Cardiac muscle cell (in vitro differentiated cells and primary cell): ENCODE measurements around the gene MCFD2. TPM values are rescaled to one million over a fixed set of nuclear protein-coding genes. Genes with fewer than 3 reads are reported as not detected.

Experiments
- DNase-seq, 2 donors: peaks; one replicate each; pipeline versions ENCODE4 v3.0.0 to v3.0.0-alpha.2; 2010 to 2017; ENCODE audit warnings: low read depth in 1 of 2, low spot score in 1 of 2
- H3K27ac ChIP-seq: fragments of 200-600 bp; sonication (generic); 2 replicates; pipeline ENCODE4 v1.5.1; 2016
- H3K27me3 ChIP-seq: fragments of 200-600 bp; sonication (generic); 2 replicates; pipeline ENCODE4 v1.6.0; 2016; ENCODE audit warnings: control low read depth
- H3K36me3 ChIP-seq: fragments of 200-600 bp; sonication (generic); 2 replicates; pipeline ENCODE4 v1.5.1; 2016; ENCODE audit warnings: control low read depth
- H3K4me1 ChIP-seq: fragments of 200-600 bp; sonication (generic); 2 replicates; pipeline ENCODE4 v1.8.1; 2017; ENCODE audit warnings: low read depth, mild to moderate bottlenecking, mixed run types
- H3K4me3 ChIP-seq: fragments of 200-600 bp; sonication (generic); 2 replicates; pipeline ENCODE4 v1.5.1; 2016; ENCODE audit warnings: mild to moderate bottlenecking
- H3K9me3 ChIP-seq: fragments of 200-600 bp; sonication (generic); 2 replicates; pipeline ENCODE4 v1.5.1; 2017; ENCODE audit warnings: low read depth, mild to moderate bottlenecking, control low read depth
- polyA plus RNA-seq: library from polyadenylated mRNA; unstranded; fragments of >200 nt; fragmentation: Nextera tagmentation; extraction: Ambion mirVana; gene quantifications from 2 replicates; pipeline ENCODE4 v1.2.1, GENCODE V29; 2016
- total RNA-seq: library from RNA; depleted of rRNA; stranded (reverse); fragments of >200 nt; gene quantifications from 2 replicates; pipeline ENCODE4 v1.2.3, GENCODE V29; 2016
- TF ChIP-seq, protein P1 (sequence below): IDR thresholded peaks from 2 replicates; pipeline ENCODE4 v1.5.1; 2012; ENCODE audit warnings: low read depth, mild to moderate bottlenecking, low read length

MCFD2 gene
- total and polyA plus RNA-seq, 2 experiments from 2014 or later, result 59.1 to 64.2 TPM

DNA sequence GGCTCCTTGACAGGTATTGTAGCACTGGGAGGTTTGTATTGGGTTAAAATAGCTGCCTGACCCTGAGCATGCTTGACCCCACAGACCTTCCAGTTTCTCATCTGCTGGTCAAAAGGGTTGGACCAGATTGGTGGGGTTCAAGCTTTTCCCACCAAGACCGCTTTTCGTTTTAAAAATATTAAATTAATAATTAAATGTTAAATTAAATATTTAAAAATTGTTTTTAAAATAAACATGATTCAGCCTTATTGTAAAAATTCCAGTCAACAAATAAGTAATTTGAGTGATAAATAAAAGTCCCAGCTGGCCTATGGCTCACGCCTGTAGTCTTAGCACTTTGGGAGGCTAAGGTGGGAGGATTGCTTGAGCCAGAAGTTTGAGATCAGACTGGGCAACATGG lies 36.6 kb upstream of the MCFD2 start:
- Histone ChIP-seq H3K27ac (no peak overlapping the region), H3K27me3 (no peaks in the 10 kb centered on the region)
- TF ChIP-seq, protein P1, sequence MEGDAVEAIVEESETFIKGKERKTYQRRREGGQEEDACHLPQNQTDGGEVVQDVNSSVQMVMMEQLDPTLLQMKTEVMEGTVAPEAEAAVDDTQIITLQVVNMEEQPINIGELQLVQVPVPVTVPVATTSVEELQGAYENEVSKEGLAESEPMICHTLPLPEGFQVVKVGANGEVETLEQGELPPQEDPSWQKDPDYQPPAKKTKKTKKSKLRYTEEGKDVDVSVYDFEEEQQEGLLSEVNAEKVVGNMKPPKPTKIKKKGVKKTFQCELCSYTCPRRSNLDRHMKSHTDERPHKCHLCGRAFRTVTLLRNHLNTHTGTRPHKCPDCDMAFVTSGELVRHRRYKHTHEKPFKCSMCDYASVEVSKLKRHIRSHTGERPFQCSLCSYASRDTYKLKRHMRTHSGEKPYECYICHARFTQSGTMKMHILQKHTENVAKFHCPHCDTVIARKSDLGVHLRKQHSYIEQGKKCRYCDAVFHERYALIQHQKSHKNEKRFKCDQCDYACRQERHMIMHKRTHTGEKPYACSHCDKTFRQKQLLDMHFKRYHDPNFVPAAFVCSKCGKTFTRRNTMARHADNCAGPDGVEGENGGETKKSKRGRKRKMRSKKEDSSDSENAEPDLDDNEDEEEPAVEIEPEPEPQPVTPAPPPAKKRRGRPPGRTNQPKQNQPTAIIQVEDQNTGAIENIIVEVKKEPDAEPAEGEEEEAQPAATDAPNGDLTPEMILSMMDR, result no peak

DNA sequence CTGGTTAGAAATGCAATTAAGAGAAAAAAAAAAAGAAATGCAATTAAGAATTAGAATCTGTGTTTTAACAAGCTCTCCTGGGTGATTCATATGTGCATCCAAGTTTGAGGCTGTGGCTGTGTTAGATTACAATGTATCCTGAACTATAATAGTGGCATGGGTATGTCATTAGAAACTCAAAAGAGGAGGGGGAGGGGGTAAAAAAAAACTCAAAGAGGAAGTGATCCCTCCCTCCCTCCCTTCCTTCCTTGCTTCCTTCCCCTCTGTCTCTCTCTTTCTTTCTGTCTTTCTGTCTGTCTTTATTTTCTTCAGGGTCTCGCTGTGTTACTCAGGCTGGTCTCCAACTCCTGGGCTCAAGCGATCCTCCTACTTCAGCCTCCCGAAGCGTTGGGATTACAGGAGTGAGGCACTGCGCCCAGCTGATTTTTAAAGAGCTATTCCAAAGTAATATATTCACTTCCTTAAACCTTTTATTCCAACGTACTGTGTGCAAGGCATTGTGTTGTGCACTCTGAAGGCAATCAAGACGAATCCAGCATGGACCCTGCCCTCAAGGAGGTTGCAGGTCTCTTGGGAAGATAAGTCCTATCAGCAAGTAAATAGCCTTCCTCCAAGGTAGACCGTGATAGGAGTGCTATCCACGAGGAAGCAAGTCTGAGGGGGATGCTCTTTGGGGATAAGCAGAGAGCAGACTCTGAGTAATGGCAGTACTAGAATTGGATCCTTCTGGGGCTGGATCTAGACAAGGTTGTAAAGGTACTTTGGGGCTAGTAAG lies 35.9 kb upstream of the MCFD2 start:
- DNase-seq, result no peak
- H3K36me3 ChIP-seq, result no peaks in the 10 kb centered on the region
- H3K4me1 ChIP-seq, result no peaks in the 10 kb centered on the region
- no peak overlapping the region for H3K27ac ChIP-seq
- no peak overlapping the region for H3K4me3 ChIP-seq
- no peaks in the 10 kb centered on the region for H3K9me3 ChIP-seq
- no peaks in the 10 kb centered on the region for H3K27me3 ChIP-seq
- TF ChIP-seq, protein P1, result no peak

More for the DNA sequence above, 36.6 kb upstream of the MCFD2 start:
- no peaks in the 10 kb centered on the region for H3K9me3 ChIP-seq
- H3K4me1 ChIP-seq, result no peaks in the 10 kb centered on the region
- peaks cover 2% of the 10 kb centered on the region for H3K36me3 ChIP-seq
- no peak for DNase-seq
- H3K4me3 ChIP-seq, result no peak overlapping the region

DNA sequence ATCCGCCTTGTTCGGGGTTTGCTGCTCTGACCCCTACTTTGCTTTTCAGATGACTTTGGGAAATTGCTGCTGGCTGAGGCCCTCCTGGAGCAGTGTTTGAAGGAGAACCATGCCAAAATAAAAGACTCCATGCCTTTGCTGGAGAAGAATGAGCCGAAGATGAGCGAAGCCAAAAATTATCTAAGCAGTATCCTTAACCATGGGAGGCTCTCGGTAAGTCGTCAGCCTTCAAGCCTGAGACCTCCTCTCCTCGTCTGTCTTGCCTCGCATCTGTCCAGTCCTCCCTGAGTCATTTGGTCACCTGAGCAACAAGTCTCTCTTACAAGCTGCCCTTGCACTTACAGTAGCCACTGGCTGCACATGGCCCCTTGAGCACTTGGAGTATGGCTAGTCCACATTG lies 34.7 kb upstream of the MCFD2 start:
- TF ChIP-seq, protein P1, result no peak

DNA sequence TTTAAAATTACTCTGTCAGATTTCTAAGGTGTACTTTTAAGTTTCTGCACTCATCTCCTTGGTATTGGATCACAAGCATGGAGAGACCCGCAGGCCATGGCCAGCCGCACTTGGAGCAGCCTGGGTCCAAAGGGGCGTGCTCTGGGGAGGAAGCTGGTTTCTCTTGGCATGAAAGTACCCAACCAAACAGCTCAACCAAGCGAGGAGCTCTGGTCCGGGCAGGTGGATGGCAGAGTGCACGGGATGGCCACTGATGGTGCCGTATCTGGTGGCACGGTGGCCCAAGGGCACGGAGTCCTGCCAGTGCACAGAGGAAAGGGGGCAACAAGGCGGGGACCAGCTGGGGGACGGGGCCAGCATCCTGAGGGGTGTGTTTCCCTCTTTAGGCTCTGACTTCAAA lies 32.2 kb upstream of the MCFD2 start:
- DNase-seq, result no peak
- TF ChIP-seq, protein P1, result no peak
- no peaks in the 10 kb centered on the region for H3K27me3 ChIP-seq

More for the DNA sequence above, 34.7 kb upstream of the MCFD2 start:
- Histone ChIP-seq H3K9me3 (no peaks in the 10 kb centered on the region), H3K27ac (no peak overlapping the region), H3K36me3 (no peaks in the 10 kb centered on the region), H3K4me1 (no peaks in the 10 kb centered on the region), H3K4me3 (no peak overlapping the region), H3K27me3 (no peaks in the 10 kb centered on the region)
- no peak for DNase-seq

DNA sequence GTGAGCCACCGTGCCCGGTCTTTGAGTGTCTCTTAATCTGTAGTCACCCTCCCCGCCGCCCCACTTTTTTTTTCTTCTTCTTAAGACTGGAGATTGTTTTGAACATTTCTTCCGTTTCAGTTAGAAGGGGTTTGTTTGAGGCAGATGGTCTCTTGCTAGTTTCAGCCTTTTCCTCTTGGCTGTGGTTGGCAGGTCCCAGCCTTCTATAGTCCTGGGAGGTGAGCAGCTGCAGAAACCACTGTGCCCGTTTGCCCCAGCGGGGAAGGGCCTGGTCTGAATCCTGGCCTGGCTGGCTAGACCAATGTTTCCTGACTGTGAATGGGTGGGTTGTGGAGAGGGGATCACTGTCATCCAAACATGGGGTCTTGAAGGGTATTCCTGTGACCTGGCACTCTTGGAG lies 30.1 kb upstream of the MCFD2 start:
- H3K36me3 ChIP-seq, result no peaks in the 10 kb centered on the region
- TF ChIP-seq, protein P1, result no peak
- no peak for DNase-seq
- peaks cover 4% of the 10 kb centered on the region for H3K27me3 ChIP-seq
- peaks cover under 1% of the 10 kb centered on the region for H3K4me1 ChIP-seq
- H3K4me3 ChIP-seq, result no peak overlapping the region
- H3K27ac ChIP-seq, result no peak overlapping the region
- H3K9me3 ChIP-seq, result no peaks in the 10 kb centered on the region

More for the DNA sequence above, 32.2 kb upstream of the MCFD2 start:
- no peaks in the 10 kb centered on the region for H3K4me1 ChIP-seq
- H3K36me3 ChIP-seq, result no peaks in the 10 kb centered on the region
- H3K9me3 ChIP-seq, result no peaks in the 10 kb centered on the region
- H3K27ac ChIP-seq, result no peak overlapping the region
- no peak overlapping the region for H3K4me3 ChIP-seq
